ENCODE results near the gene NOD2.

Gene NOD2

GRCh38 chr16:50692999-50693781, at the start of gene NOD2:
NOD2 (plus strand) TSS chr16:50693606; CDS start chr16:50699496, 5,890 bp downstream.
- no peak for TF ChIP-seq ZFX (IDR thresholded peaks at IDR 0.05)
- TF ChIP-seq CTCF (conservative IDR thresholded peaks at IDR 0.05), result no peak
- peak within 1 kb of the TSS; percentile 35; the same call in 1 of the 2 replicates for H3K27ac ChIP-seq

- TF ChIP-seq CTCF (conservative IDR thresholded peaks at IDR 0.05) (no peak), ZFX (IDR thresholded peaks at IDR 0.05) (no peak)
- no peak overlapping the region for H3K27ac ChIP-seq
Measured at GRCh38 chr16:50644245-50644644, 49.2 kb upstream of the NOD2 start.

GRCh38 chr16:50644729-50645128, 48.7 kb upstream of the NOD2 start:
- TF ChIP-seq CTCF (conservative IDR thresholded peaks at IDR 0.05) (no peak; the same call in 1 of the 2 replicates), ZFX (IDR thresholded peaks at IDR 0.05) (no peak)
- H3K27ac ChIP-seq, result no peak overlapping the region

GRCh38 chr16:50645563-50646220, 47.7 kb upstream of the NOD2 start:
- H3K27ac ChIP-seq, result no peak overlapping the region
- no peak for TF ChIP-seq CTCF (conservative IDR thresholded peaks at IDR 0.05)
- TF ChIP-seq ZFX (IDR thresholded peaks at IDR 0.05), result no peak

GRCh38 chr16:50646345-50646744, 47.1 kb upstream of the NOD2 start:
- no peak for TF ChIP-seq CTCF (conservative IDR thresholded peaks at IDR 0.05)
- no peak for TF ChIP-seq ZFX (IDR thresholded peaks at IDR 0.05)
- no peak overlapping the region for H3K27ac ChIP-seq

- H3K27ac ChIP-seq, result no peak overlapping the region
- TF ChIP-seq ZFX (IDR thresholded peaks at IDR 0.05) (no peak), CTCF (conservative IDR thresholded peaks at IDR 0.05) (no peak)
Measured at GRCh38 chr16:50651835-50652438, 41.5 kb upstream of the NOD2 start.

All from C4-2B (cell line).